ENCODE data around the gene KRTCAP2. TPM values are rescaled to one million over a fixed set of nuclear protein-coding genes. Genes with fewer than 3 reads are reported as not detected.

The KRTCAP2 gene
- total RNA-seq, 2 experiments from 2014 or later = 124 to 125 TPM

- peaks cover 29% of the 10 kb centered on the region for H3K4me1 Mint-ChIP-seq (ENCODE audit: low read depth)
- no peaks in the 10 kb centered on the region for H3K27me3 Mint-ChIP-seq
- intact Hi-C loops (cut with micrococcal nuclease) = loop anchor here (5.0 kb wide), 1 partner anchor 35 kb away; a partner anchor contains a TSS
- H3K4me3 Mint-ChIP-seq = peak overlapping the region; percentile 35
- H3K9me3 Mint-ChIP-seq = no peaks in the 10 kb centered on the region
- ChIA-PET CTCF (interaction anchor here (0.7 to 7.4 kb wide), 30 partner anchors 12 to 914 kb away, joined by 3 to 61 read pairs (median 4); partner anchors contain the start of genes CLK2, EFNA4, ENTREP3 and FDPS), POLR2A (interaction anchor here (0.9 to 3.8 kb wide), 9 partner anchors 12 to 115 kb away, joined by 3 to 52 read pairs (median 5); partner anchors contain the start of genes CLK2 and KRTCAP2)
- peaks cover 2% of the 10 kb centered on the region for H3K36me3 Mint-ChIP-seq (ENCODE audit: low read depth)
- TF ChIP-seq CTCF (IDR thresholded peaks at IDR 0.05) = peak; percentile 88
- DNase-seq = peak; percentile 96
- H3K27ac Mint-ChIP-seq = peak overlapping the region; percentile 55
- peak; percentile 60 for ATAC-seq
Observed at GRCh38 chr1:155206891-155207805, 34.0 kb upstream of the KRTCAP2 start.

- no peaks in the 10 kb centered on the region for H3K27me3 Mint-ChIP-seq
- DNase-seq (no peak), ATAC-seq (no peak)
- POLR2A ChIA-PET = interaction anchor here (0.7 to 3.8 kb wide), 2 partner anchors 11 to 31 kb away, joined by 3 to 52 read pairs; no protein-coding TSS in a partner anchor
- CTCF ChIA-PET = interaction anchor here (1.2 to 7.4 kb wide), 9 partner anchors 11 to 143 kb away, joined by 3 to 61 read pairs (median 14); partner anchors contain the start of genes EFNA4, KRTCAP2 and TRIM46
- H3K27ac Mint-ChIP-seq = no peak overlapping the region
- H3K4me1 Mint-ChIP-seq (ENCODE audit: low read depth) = peaks cover 29% of the 10 kb centered on the region
- no peaks in the 10 kb centered on the region for H3K9me3 Mint-ChIP-seq
- TF ChIP-seq CTCF (IDR thresholded peaks at IDR 0.05) = no peak
- intact Hi-C loops (cut with micrococcal nuclease) = loop anchor here (5.0 kb wide), 1 partner anchor 36 kb away; a partner anchor contains a TSS
- H3K36me3 Mint-ChIP-seq (ENCODE audit: low read depth) = no peaks in the 10 kb centered on the region
- no peak overlapping the region for H3K4me3 Mint-ChIP-seq
Observed at GRCh38 chr1:155205969-155206593, 33.0 kb upstream of the KRTCAP2 start.

GRCh38 chr1:155205035-155205434 lies 31.9 kb upstream of the KRTCAP2 start:
- Mint-ChIP-seq H3K9me3 (no peaks in the 10 kb centered on the region), H3K4me3 (no peak overlapping the region), H3K27ac (no peak overlapping the region), H3K4me1 (ENCODE audit: low read depth) (peaks cover 21% of the 10 kb centered on the region), H3K27me3 (no peaks in the 10 kb centered on the region), H3K36me3 (ENCODE audit: low read depth) (no peaks in the 10 kb centered on the region)
- no peak for ATAC-seq
- no peak for TF ChIP-seq CTCF (IDR thresholded peaks at IDR 0.05)
- ChIA-PET POLR2A (no interaction called here), CTCF (interaction anchor here (1.2 to 7.4 kb wide), 5 partner anchors 10 to 46 kb away, joined by 3 to 61 read pairs (median 41); partner anchors contain the start of genes KRTCAP2 and TRIM46)
- intact Hi-C loops (cut with micrococcal nuclease) = loop anchor here (5.0 kb wide), 1 partner anchor 37 kb away; a partner anchor contains a TSS
- DNase-seq = no peak

GRCh38 chr1:155202731-155203515 lies 29.8 kb upstream of the KRTCAP2 start:
- POLR2A ChIA-PET = interaction anchor here (1.3 kb wide), 1 partner anchor 9 kb away, joined by 7 read pairs; no protein-coding TSS in a partner anchor
- H3K27me3 Mint-ChIP-seq = no peaks in the 10 kb centered on the region
- H3K4me1 Mint-ChIP-seq (ENCODE audit: low read depth) = peaks cover 11% of the 10 kb centered on the region
- intact Hi-C loops (cut with micrococcal nuclease) = no loop called here
- no peak for TF ChIP-seq CTCF (IDR thresholded peaks at IDR 0.05)
- H3K27ac Mint-ChIP-seq = no peak overlapping the region
- no peaks in the 10 kb centered on the region for H3K36me3 Mint-ChIP-seq (ENCODE audit: low read depth)
- CTCF ChIA-PET = interaction anchor here (2.0 kb wide), 1 partner anchor 48 kb away, joined by 14 read pairs; no protein-coding TSS in a partner anchor
- DNase-seq (no peak), ATAC-seq (no peak)
- H3K4me3 Mint-ChIP-seq = no peak overlapping the region
- H3K9me3 Mint-ChIP-seq = no peaks in the 10 kb centered on the region

All from activated CD8-positive, alpha-beta T cell treated with anti-CD3 and anti-CD28 coated beads for 36 hours (primary cell).